GM18505 (cell line): ENCODE results near the gene INPP4A.

Experiments used
- ATAC-seq: cut with Tn5 transposase; IDR thresholded peaks from one replicate; pipeline ENCODE4 v1.9.1; 2021; ENCODE audit not compliant: unreplicated experiment
- POLR2A ChIP-seq: IDR thresholded peaks from 4 replicates; pipeline ENCODE4 v1.6.1; 2011; ENCODE audit warnings: borderline replicate concordance; ENCODE audit not compliant: insufficient read depth, insufficient read length; ENCODE audit errors: extremely low read depth

INPP4A gene

DNA sequence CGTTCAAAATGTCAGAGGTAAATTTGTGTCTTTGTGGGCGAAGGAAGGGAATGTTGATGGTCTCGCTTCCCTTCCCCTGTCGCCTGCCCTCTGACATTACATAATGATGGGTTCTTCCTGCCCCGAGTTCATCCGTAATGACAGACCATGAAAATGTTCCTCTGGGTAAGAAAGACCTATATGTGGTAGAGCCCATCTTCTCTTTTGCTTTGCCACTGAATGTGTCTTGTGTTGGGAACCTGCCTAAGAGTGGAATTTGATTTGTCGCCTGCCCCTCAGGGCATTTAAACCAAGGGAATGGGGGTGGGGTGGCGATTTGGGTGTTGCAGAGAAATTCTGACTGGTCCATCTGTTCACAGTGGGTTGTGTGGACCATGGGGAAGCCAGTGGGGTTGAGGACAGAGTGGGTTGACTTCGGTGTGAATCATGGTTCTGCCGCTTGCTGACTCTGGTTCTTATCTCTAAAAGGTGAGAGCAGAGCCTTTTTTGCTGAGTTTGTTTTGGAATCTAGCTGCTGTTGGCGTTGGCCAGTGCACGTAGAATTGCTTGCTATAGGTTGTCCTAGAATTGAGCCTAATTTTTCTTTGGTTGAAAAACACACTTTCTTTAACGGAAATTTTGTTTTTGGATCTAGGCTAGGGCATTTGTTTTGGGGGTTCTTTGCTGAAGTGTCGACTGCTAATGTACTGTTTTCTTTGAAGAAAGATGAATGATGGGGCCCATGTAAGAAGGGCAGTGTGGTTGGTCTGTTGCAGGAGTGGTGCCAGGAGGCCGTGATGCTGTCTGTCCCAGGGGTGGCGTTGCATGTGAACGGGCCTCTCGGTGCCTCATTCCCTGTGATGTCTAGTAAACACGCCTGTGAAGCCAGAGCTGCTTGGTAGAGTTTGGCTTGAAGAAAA lies 1.3 kb downstream of the INPP4A start:
- no peak for TF ChIP-seq POLR2A
- no peak for ATAC-seq

DNA sequence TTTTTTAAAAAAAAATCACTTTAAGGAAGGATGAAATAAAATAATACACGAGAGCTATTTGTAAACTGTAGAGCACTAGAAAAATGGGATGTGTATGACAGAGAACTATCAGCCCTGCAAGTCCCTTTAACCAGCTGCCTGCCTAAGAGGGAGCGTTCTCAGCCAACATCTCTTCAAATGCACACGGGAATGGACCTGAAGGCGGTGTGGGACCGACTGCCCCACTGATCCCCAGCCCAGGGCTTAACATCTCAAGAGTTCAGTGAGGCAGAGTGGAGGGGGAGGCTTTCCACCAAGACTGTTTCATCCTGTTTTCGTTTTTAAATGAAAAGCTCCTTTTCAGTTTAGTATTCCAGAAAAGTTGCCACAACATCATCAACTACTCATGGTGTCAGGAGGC lies 2.2 kb downstream of the INPP4A start:
- no peak for ATAC-seq
- no peak for TF ChIP-seq POLR2A

DNA sequence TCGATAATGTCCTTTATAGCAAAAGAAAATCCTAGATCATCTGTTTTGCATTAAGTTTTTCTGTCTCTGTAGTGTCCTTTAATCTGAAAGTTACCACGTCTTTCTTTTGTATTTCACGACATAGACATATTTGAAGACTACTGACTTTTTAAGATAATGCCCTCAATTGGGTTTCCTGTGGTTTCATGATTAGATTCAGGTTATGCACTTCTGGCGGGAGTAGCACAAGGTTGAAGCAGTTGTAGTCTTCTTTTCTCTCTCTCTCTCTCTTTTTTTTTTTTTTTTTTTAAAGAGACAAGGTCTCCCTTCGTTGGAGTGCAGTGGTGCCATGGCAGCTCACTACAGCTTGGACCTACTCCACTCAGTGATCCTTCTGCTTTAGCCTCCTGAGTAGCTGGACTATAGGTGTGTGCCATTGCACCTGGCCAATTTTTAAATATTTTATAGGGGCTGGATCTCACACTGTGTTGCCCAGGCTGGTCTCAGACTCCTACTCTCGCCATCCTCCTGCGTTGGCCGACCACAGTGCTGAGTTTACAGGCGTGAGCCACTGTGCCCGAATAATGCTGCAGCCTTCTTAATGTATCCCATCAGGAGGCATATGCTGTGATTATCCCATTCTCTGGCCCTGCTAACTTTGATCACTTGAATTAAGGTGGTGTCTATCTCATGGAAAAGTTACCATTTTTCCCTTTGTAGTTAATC lies 3.9 kb downstream of the INPP4A start:
- no peak for ATAC-seq
- no peak for TF ChIP-seq POLR2A

DNA sequence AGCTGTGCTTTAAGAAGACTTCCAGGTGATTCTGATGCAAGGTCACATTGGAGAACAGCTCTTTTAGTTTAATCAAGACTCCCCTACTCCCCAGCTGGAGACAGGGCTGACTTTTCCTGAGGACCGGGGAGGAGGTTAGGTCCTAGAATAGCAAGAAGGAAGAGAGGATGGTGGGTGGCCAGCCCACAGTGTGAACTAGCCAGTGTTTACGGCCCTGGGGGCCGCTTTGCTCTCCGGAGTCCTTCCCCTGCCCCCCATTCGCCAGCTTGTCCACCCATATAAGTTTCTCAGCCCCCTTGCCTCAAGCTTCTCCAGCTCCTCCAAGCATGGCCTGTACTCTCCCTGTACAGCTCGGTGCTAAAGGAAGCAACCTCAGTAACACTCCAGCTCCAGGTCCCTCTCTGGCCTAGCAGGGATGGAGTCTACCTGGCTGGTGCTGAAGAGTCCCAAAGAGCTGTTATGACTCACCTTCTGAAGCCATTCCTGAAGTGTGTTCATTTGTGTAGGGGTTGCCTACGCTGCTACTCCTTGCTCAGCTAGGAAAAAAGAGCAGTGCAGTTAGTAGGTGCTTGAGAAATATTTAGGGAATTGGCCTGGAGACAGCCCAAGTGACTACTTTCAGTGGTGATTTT lies 7.9 kb downstream of the INPP4A start:
- no peak for ATAC-seq
- TF ChIP-seq POLR2A = no peak

DNA sequence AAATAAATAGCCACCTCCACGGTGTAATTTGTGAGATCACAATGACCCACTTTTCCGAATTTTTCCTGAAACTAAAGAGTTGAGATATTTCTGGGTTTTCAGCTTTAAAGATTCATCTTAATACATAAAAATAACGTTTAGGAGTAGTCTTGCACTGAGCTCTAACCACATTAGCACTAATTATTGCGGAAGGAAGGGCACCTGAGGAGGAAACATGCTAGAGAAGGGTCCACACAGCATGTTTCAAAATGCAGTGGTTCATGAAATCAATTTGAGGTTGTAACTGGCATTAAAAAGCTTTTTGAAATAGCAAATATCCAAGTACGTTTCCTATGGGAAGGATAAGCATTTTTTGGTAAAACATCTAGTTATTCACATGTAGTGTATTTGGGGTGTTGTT lies 8.4 kb downstream of the INPP4A start:
- ATAC-seq = no peak
- no peak for TF ChIP-seq POLR2A

DNA sequence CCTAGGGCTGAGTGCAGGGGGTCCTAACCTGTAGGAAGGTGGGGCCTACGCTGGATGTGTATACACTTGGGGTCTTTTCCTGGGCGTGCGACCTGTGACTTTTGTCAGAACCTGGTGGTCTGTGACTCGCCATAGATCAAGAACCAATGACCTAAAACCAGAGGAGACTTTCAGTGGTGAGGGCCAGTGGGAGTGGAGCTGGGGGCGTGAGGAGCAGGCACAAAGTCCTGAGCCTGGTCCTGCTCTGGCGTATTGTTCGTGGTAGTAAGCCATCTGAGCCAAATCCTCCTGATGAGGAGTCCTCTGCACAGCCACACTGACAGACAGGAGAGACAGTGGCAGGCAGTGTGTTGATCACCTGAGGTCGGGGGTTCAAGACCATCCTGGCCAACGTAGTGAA lies 8.9 kb downstream of the INPP4A start:
- no peak for ATAC-seq

DNA sequence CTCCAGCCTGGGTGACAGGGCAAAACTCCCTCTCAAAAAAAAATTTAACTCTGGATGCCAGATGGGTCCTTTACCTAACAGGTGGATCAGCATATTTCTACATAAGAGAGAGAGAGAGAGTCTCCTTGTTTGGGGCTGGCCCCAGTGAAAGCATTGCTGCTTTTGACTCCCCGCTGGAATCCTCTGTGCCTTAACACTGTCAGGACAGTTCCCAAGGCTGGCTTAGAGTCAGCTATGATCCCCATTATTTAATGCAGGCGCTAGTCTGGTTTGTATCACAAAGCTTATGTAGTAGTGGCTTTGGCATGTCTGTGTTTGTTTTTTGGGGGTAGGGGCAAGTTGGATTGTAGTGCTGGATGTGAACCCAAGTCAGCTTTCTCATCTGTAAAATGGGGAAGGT lies 9.4 kb downstream of the INPP4A start:
- ATAC-seq = no peak

More for the DNA sequence above, 8.9 kb downstream of the INPP4A start:
- TF ChIP-seq POLR2A = no peak

DNA sequence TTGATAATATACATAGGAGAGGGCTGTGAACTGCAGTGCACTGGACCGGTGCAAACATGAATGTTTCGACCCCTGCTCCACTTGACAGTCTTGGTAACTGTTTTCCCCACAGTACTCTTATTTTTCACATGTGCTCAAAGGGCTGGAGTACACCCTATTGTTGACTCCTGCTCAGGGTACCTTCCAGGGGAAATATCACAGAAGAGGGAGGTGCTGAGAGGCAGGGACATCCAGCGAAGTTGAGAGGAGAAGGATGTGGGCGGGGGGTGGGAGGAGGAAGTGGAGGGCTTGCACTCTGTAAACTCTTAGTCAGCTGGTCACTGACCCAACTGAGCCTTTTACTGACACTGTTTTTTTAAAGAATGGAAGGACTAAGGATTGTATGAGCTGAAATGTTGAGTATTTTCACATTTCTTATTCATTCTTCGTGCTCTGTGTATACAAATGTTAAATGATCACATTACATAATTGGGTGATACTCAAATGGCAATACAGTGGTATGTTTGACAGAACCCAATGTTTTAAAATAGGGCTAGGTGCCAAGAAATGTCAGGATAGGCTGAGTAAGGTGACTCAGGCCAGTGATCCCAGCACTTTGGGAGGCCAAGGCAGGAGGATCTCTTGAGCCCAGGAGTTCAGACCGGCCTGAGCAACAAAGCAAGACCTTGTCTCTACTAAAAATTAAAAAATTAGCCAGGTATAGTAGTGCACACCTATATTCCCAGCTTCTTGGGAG lies 10.0 kb downstream of the INPP4A start:
- TF ChIP-seq POLR2A = no peak
- peak; percentile 48 for ATAC-seq

More for the DNA sequence above, 9.4 kb downstream of the INPP4A start:
- TF ChIP-seq POLR2A = no peak

DNA sequence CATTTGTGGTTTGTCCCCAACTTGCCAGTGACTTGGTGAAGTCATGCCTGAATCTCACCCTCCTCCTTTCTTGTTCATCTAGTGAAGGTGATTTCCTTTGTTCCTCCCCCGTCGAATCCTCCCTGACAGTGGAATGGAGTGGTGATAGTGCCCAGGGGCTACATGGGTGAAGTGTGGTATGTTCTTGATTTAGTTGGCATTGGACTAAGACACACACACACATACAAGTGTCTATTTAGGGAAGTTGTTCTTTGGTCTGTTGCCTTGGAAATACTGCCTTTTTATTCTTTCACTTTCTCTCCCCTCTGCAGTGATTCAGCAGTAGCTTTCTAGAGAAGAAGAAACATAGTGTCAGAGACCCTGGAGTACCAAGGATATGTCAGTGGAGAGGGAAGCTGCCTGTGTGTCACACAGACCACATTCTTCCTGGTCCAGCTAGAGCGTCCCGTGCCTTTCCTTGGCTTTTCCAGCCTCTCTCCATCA lies 10.9 kb downstream of the INPP4A start:
- no peak for TF ChIP-seq POLR2A
- peak; percentile 36 for ATAC-seq

DNA sequence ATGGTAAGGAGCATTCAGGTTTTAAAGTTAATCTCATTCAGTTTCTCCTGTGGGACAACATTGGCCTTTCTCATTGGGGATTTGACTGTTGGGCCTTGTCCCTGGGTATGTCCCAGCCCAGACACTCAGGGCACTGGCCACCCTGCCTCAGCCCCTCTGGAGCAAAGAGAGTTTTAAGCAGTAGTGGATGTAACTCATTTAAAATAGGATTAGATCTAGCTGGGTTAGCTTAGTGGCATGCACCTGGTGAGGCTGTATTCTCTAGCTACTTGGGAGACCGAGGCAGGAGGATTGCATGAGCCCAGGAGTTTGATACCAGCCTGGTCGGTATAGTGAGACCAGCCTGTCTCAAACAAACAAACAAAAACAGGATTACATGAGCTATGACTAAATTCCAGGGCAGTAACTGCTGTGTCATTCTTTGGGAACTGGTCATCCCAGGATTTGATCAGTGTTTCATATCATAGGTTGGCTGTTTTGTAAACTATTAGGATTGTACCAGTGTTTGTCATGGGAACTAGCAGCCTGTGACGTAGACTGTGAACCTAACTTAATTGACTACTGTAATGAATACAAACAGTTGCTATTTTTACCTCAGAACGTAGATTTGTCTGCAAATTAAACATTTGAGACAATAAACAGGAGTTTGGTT lies 12.5 kb downstream of the INPP4A start:
- TF ChIP-seq POLR2A = no peak
- ATAC-seq = no peak

DNA sequence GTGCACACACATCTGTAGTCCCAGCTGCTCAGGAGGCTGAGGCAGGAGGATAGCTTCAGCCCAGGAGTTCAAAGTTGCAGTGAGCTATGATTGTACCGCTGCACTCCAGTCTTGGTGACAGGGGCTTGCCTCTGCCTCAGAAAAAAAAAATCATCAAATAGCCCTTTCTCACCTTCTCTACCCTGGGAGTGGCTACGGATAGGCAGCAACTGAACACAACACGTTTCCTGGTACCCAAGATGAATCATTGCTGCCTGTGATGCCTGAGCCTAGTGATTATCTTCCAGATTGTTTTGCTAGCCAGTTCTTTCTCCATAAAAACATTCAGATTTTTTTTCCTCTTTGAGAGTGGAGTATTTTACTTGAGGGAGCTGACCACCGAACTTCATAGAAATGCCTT lies 13.5 kb downstream of the INPP4A start:
- no peak for TF ChIP-seq POLR2A
- ATAC-seq = no peak

DNA sequence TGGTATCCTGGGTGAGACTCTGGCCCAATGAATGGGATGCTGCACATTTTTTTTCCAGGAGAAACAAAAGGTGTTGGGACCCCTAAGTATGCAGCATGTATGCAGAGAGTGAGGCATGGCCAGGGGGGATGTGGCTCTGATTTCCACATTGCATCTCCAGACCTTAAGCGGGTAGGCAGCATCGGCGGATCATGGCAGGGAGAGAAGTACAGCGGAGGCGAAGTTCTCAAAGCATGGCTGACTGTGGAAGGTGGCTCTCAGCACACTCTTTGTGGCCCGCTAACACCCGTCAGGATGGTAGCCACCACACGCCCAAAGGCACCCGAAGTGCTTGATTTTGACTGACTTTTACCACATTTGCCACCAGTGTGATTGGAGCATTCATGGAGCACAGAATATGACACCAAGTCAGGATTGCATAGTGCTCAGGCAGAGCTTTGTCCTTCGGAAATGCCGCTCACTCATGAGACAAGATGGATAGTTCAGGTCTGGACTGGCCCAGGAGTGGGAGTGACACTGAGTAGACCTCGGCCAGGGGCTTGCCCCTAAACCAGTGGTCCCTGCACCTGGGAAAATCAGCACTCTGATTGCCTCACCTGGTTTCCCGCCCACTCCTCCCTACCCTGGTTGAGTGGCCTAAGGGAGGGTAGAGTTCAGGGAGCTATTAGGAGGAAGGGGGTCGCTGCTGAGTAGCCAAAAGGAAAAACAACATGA lies 14.2 kb downstream of the INPP4A start:
- no peak for TF ChIP-seq POLR2A
- no peak for ATAC-seq

DNA sequence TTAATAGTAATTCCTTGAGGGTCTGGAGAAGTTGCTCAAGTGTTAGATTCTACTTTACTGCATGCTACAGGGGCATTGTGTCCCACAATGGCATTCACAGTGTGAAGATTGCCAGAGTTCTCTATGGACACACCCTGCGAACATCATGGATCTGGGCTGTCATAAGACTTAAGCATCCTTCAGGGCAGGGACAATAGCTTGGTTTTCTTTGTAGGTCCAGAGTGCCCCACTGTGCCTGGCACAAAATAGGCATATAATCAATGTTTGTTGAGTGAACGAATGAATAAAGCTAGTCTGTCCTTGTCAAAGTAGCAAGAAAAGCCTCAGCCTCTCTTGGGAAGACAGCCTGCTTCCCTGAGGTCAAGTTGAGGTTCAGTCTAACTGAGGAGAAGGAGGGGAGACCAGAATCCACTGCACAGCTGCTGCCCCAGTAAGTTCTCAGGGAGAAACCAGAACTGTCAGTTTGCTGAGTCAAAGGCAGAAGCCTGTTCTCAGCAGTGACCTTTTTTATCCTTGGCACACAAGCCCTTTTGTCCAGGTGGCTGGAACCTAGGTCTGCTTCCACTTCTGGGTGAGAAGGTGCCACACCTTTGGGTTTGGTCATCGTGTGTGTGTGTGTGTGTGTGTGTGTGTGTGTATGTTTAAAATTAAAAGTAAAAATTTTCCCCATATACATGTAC lies 15.0 kb downstream of the INPP4A start:
- ATAC-seq = no peak
- no peak for TF ChIP-seq POLR2A
